GM11168 (cell line): ENCODE data around the gene CCDC194.

ENCODE experiments used
- in situ Hi-C: fragments of 300-500 bp; cut with MboI; formaldehyde crosslinking; loops from one replicate; pipeline ENCODE4 v1.12.0; 2022; ENCODE audit warnings: low sequenced_read_pairs; ENCODE audit not compliant: unreplicated experiment

CCDC194 gene

DNA sequence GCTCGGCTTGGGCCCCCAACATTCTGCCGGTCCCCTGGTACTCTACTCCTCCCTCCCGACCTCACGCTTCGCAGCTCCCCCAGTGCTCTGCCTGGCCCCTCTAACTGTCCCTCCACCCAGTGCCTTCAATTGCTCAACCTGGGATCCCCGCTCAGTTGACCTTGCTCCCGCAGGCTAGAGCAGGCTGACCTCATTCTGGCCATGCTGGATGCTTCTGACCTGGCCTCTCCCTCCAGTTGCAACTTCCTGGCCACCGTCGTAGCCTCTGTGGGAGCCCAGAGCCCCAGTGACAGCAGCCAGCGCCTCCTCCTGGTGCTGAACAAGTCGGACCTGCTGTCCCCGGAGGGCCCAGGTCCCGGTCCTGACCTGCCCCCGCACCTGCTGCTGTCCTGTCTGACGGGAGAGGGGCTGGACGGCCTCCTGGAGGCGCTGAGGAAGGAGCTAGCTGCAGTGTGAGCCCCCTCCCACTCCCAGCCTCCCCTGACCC is 53.1 kb downstream of the CCDC194 start:
- in situ Hi-C loops, result no loop called here
